D721Med (cell line): ENCODE data around the gene FTO.

Experiments used
- DNase-seq: peaks from one replicate; pipeline ENCODE4 v3.0.0; 2011; ENCODE audit warnings: low spot score; ENCODE audit not compliant: insufficient read length
- FAIRE-seq: peaks from 2 replicates; lab custom pipeline; 2011; peaks lifted over from hg19 to GRCh38; lab: Jason Lieb, UNC
- CTCF ChIP-seq: IDR thresholded peaks from 2 replicates; pipeline ENCODE4 v1.5.1; 2012; ENCODE audit warnings: mild to moderate bottlenecking, control low read depth; ENCODE audit not compliant: insufficient read depth; ENCODE audit errors: missing control alignments

Gene FTO

GRCh38 chr16:53771655-53772497 is 67.9 kb downstream of the FTO start:
- DNase-seq = no peak
- TF ChIP-seq CTCF = no peak
- FAIRE-seq = no peak

GRCh38 chr16:53773150-53773846 is 69.3 kb downstream of the FTO start:
- FAIRE-seq (no peak), DNase-seq (no peak)
- peak; percentile 52 for TF ChIP-seq CTCF

GRCh38 chr16:53773881-53774280 is 69.9 kb downstream of the FTO start:
- no peak for TF ChIP-seq CTCF
- no peak for DNase-seq
- no peak for FAIRE-seq

- FAIRE-seq (no peak), DNase-seq (no peak)
- no peak for TF ChIP-seq CTCF
These were observed 71.3 kb downstream of the FTO start for GRCh38 chr16:53775106-53775820.

- TF ChIP-seq CTCF = no peak
- FAIRE-seq (no peak), DNase-seq (no peak)
These were observed 72.0 kb downstream of the FTO start for GRCh38 chr16:53775821-53776431.

- no peak for FAIRE-seq
- no peak for TF ChIP-seq CTCF
- DNase-seq = no peak
These were observed 75.2 kb downstream of the FTO start for GRCh38 chr16:53779186-53779585.
